Neuronal stem cell (in vitro differentiated cells): ENCODE data around the gene PIEZO1.
A peak's percentile ranks its signal among the peaks of the same experiment; 100 is the strongest.

Source experiments
- DNase-seq: peaks from one replicate; pipeline ENCODE4 v3.0.0-alpha.2; 2013; ENCODE audit warnings: low spot score
- H2AFZ ChIP-seq: one replicate; pipeline ENCODE4 v1.6.1; 2013; ENCODE audit warnings: mild to moderate bottlenecking, low read length, inconsistent platforms
- H2AK5ac ChIP-seq: 2 replicates; pipeline ENCODE4 v1.6.1; 2013; ENCODE audit warnings: low read depth, mild to moderate bottlenecking, inconsistent platforms, low read length, moderate library complexity, mixed read lengths
- H2BK120ac ChIP-seq: 2 replicates; pipeline ENCODE4 v1.6.1; 2013; ENCODE audit warnings: low read depth, mild to moderate bottlenecking, inconsistent platforms, low read length, moderate library complexity, mixed read lengths
- H2BK12ac ChIP-seq: one replicate; pipeline ENCODE4 v1.6.1; 2013; ENCODE audit warnings: low read length, inconsistent platforms
- H2BK15ac ChIP-seq: 2 replicates; pipeline ENCODE4 v1.6.1; 2013; ENCODE audit warnings: mild to moderate bottlenecking, low read length, inconsistent platforms, mixed read lengths
- H2BK5ac ChIP-seq: one replicate; pipeline ENCODE4 v1.6.1; 2013; ENCODE audit warnings: inconsistent platforms, mild to moderate bottlenecking, low read length, moderate library complexity
- H3K14ac ChIP-seq: one replicate; pipeline ENCODE4 v1.6.1; 2013; ENCODE audit warnings: low read length, inconsistent platforms
- H3K18ac ChIP-seq: 2 replicates; pipeline ENCODE4 v1.6.1; 2013; ENCODE audit warnings: low read length, inconsistent platforms
- H3K23ac ChIP-seq: 2 replicates; pipeline ENCODE4 v1.6.1; 2013; ENCODE audit warnings: low read depth, mild to moderate bottlenecking, mixed read lengths, low read length, inconsistent platforms; ENCODE audit not compliant: poor library complexity
- H3K27ac ChIP-seq: replicated peaks from 3 replicates; pipeline ENCODE4 v1.5.1; 2013; ENCODE audit warnings: low read length, inconsistent platforms
- H3K27me3 ChIP-seq, 3 experiments: 2 replicates each; pipeline ENCODE4 v1.6.1; 2013; ENCODE audit warnings: low read length in 3 of 3, mild to moderate bottlenecking in 2 of 3, inconsistent platforms in 1 of 3, low read depth in 1 of 3, mixed read lengths in 1 of 3, moderate library complexity in 1 of 3; ENCODE audit not compliant: control insufficient read depth in 3 of 3, insufficient read depth in 3 of 3
- H3K36me3 ChIP-seq, 2 donors: replicated peaks in 1 of 2; 2 replicates each; pipeline ENCODE4 v1.6.1; 2013; ENCODE audit warnings: low read length in 2 of 2; ENCODE audit not compliant: control insufficient read depth in 2 of 2, insufficient read depth in 2 of 2
- H3K4ac ChIP-seq: 2 replicates; pipeline ENCODE4 v1.6.1; 2013; ENCODE audit warnings: inconsistent platforms, mild to moderate bottlenecking, low read length, moderate library complexity
- H3K4me1 ChIP-seq, 2 donors: 1 replicate in 1 of 2; 2 replicates in 1 of 2; pipeline ENCODE4 v1.6.1; 2013; ENCODE audit warnings: low read length in 2 of 2, low read depth in 1 of 2; ENCODE audit not compliant: control insufficient read depth in 2 of 2, insufficient read depth in 1 of 2
- H3K4me2 ChIP-seq: one replicate; pipeline ENCODE4 v1.6.1; 2013; ENCODE audit warnings: mild to moderate bottlenecking, low read length, inconsistent platforms; ENCODE audit not compliant: insufficient read depth, poor library complexity, severe bottlenecking
- H3K4me3 ChIP-seq, 2 donors: 2 replicates each; pipeline ENCODE4 v1.5.1; 2013; ENCODE audit warnings: low read length in 2 of 2, mild to moderate bottlenecking in 2 of 2, inconsistent platforms in 1 of 2, moderate library complexity in 1 of 2
- H3K79me1 ChIP-seq: one replicate; pipeline ENCODE4 v1.6.1; 2013; ENCODE audit warnings: low read depth, mild to moderate bottlenecking, inconsistent platforms, low read length, moderate library complexity
- H3K9ac ChIP-seq: one replicate; pipeline ENCODE4 v1.6.1; 2013; ENCODE audit warnings: mild to moderate bottlenecking, low read depth, low read length, inconsistent platforms; ENCODE audit not compliant: poor library complexity
- H3K9me3 ChIP-seq, 2 donors: replicated peaks in 1 of 2; 2 replicates each; pipeline versions ENCODE3 to v1.6.1; 2013; ENCODE audit warnings: low read length in 2 of 2, mild to moderate bottlenecking in 2 of 2, inconsistent platforms in 1 of 2, low read depth in 1 of 2, mixed read lengths in 1 of 2, moderate library complexity in 1 of 2; ENCODE audit not compliant: control insufficient read depth in 2 of 2, insufficient read depth in 1 of 2
- H4K8ac ChIP-seq: one replicate; pipeline ENCODE4 v1.6.1; 2013; ENCODE audit warnings: low read depth, mild to moderate bottlenecking, inconsistent platforms, low read length, moderate library complexity
- H4K91ac ChIP-seq: one replicate; pipeline ENCODE4 v1.6.1; 2013; ENCODE audit warnings: low read length, low read depth, mild to moderate bottlenecking, inconsistent platforms; ENCODE audit not compliant: poor library complexity
- WGBS, 2 donors: extraction: QIAGEN DNeasy Blood & Tissue Kit; methylation state at CpG; one replicate each; pipeline ENCODE4 v1.1.7; 2013; ENCODE audit warnings: missing lambda C conversion rate in 2 of 2, mixed read lengths in 1 of 2; ENCODE audit not compliant: insufficient read length in 2 of 2, insufficient replicate concordance in 1 of 2; ENCODE audit errors: extremely low coverage in 2 of 2; 5-methylcytosine and 5-hydroxymethylcytosine counted together

PIEZO1 gene

GRCh38 chr16:88800277-88800592 is 15.2 kb upstream of the PIEZO1 start:
- no peak for DNase-seq
- H3K4me1 ChIP-seq, result peaks cover 6 to 11% of the 10 kb centered on the region in 2 donors
- H2AK5ac ChIP-seq, result no peak overlapping the region
- H3K36me3 ChIP-seq, result peaks cover 6 to 9% of the 10 kb centered on the region in 2 donors
- no peak overlapping the region for H2BK5ac ChIP-seq
- WGBS, 2 donors, result no CpG with 5 or more reads among the region's 6 CpGs
- no peak overlapping the region for H3K4me3 ChIP-seq
- H4K91ac ChIP-seq, result no peak overlapping the region
- H3K27me3 ChIP-seq, result no peaks in the 10 kb centered on the region
- H2AFZ ChIP-seq, result no peak overlapping the region
- no peak overlapping the region for H3K4me2 ChIP-seq
- peaks cover 13% of the 10 kb centered on the region for H3K79me1 ChIP-seq
- no peak overlapping the region for H3K9ac ChIP-seq
- no peak overlapping the region for H3K14ac ChIP-seq
- H3K4ac ChIP-seq, result no peak overlapping the region
- no peak overlapping the region for H2BK12ac ChIP-seq
- no peak overlapping the region for H3K27ac ChIP-seq
- no peak overlapping the region for H3K23ac ChIP-seq
- no peak overlapping the region for H2BK120ac ChIP-seq
- no peak overlapping the region for H3K18ac ChIP-seq
- no peak overlapping the region for H2BK15ac ChIP-seq
- peaks cover 2% of the 10 kb centered on the region in 2 donors for H3K9me3 ChIP-seq
- no peak overlapping the region for H4K8ac ChIP-seq

DNA sequence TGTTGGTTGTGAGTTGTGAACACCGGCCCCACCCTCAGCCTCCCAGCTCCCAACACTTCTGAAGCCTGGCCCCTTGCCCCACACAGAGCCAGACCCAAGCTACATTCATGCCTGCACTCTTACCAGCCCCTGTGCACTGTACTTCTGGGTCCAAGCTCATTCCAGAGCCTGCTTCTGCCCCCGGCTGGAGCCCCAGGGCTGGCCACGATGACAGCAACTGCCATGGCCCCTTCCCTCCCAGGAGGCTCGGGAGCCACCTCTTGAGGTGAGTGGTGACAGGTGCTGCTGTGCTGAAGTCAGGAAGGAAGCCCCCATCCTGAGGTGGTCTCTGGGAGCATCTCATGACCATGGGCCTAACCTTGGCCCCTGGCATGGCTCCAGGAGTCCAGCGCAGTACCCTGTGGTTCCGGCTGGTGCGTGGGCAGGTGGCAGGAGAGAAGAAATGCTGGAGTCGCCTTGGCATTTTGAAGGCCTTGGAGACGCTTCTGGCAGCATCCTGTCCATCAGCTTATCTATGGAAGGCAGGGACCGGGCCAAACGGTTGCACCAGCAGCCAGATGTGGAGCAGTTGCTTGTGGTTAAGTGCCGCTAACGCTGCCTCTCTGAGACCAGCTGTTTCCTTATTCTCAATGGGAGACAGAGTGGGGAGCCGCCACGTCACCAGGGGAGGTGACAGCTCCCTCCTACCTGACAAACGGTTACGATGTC is 14.7 kb upstream of the PIEZO1 start:
- H3K4me2 ChIP-seq, result no peak overlapping the region
- H2AK5ac ChIP-seq, result peak overlapping the region; percentile 20
- H3K18ac ChIP-seq, result no peak overlapping the region
- peak overlapping the region; percentile 49 for H2BK15ac ChIP-seq
- H2BK5ac ChIP-seq, result peak overlapping the region; percentile 54
- peak overlapping the region; percentile 51 for H3K9ac ChIP-seq
- no peak overlapping the region for H3K14ac ChIP-seq
- peaks cover 2 to 3% of the 10 kb centered on the region in 2 donors for H3K36me3 ChIP-seq
- no peak overlapping the region for H4K8ac ChIP-seq
- H2AFZ ChIP-seq, result no peak overlapping the region
- no peak overlapping the region for H3K4me3 ChIP-seq
- peaks cover 2% of the 10 kb centered on the region in 2 donors for H3K9me3 ChIP-seq
- WGBS, 2 donors, result no CpG with 5 or more reads among the region's 17 CpGs
- H2BK120ac ChIP-seq, result no peak overlapping the region
- peaks cover 9% of the 10 kb centered on the region for H3K79me1 ChIP-seq
- H4K91ac ChIP-seq, result no peak overlapping the region
- H3K23ac ChIP-seq, result no peak overlapping the region
- H3K27me3 ChIP-seq, result no peaks in the 10 kb centered on the region
- H3K27ac ChIP-seq, result no peak overlapping the region
- no peak overlapping the region for H2BK12ac ChIP-seq
- no peak for DNase-seq
- H3K4me1 ChIP-seq, result peaks cover 2 to 7% of the 10 kb centered on the region in 2 donors
- H3K4ac ChIP-seq, result no peak overlapping the region

GRCh38 chr16:88798772-88799455 is 13.9 kb upstream of the PIEZO1 start:
- Histone ChIP-seq H2BK15ac (no peak overlapping the region), H3K9ac (no peak overlapping the region), H2BK5ac (peak overlapping the region; percentile 54), H3K4ac (no peak overlapping the region), H3K27ac (no peak overlapping the region), H3K36me3 (peaks cover 0 to 2% of the 10 kb centered on the region in 2 donors), H3K23ac (no peak overlapping the region), H2AK5ac (no peak overlapping the region), H4K8ac (no peak overlapping the region), H3K14ac (no peak overlapping the region), H3K18ac (no peak overlapping the region), H3K9me3 (peaks cover 2% of the 10 kb centered on the region in 2 donors), H4K91ac (no peak overlapping the region), H3K4me3 (no peak overlapping the region), H2BK12ac (no peak overlapping the region), H2BK120ac (no peak overlapping the region), H3K4me2 (no peak overlapping the region), H3K4me1 (no peaks in the 10 kb centered on the region), H3K27me3 (no peaks in the 10 kb centered on the region), H3K79me1 (peaks cover 2% of the 10 kb centered on the region), H2AFZ (no peak overlapping the region)
- DNase-seq, result no peak

DNA sequence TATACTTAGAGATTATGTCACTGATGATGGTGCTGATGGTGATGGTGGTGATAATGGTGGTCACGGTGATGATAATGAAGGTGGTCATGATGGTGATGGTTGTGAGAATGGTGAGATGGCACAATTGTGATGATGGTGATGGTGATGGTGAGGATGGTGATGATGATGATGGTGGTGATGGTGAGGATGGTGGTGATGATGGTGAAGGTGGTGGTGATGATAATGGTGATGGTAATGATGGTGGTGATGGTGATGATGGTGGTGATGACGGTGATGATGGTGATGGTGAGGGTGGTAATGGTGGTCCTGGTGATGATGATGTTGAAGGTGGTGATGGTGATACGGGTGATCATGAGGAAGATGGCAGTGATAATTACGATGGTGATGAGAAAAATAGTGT is 13.1 kb upstream of the PIEZO1 start:
- WGBS, 2 donors, result 100% methylated on average over 1 of the region's 4 CpGs; no CpG with 5 or more reads in 1 of the 2 donors
- Histone ChIP-seq H3K4me3 (peak overlapping the region in 1 of 2 donors; percentile 22), H3K18ac (no peak overlapping the region), H2BK12ac (no peak overlapping the region), H3K14ac (no peak overlapping the region), H3K27me3 (peaks cover 0 to 3% (median 0%) of the 10 kb centered on the region in 3 experiments), H3K23ac (no peak overlapping the region), H3K4me1 (peaks cover 0 to 1% of the 10 kb centered on the region in 2 donors), H2BK120ac (no peak overlapping the region), H3K36me3 (peaks cover 0 to 2% of the 10 kb centered on the region in 2 donors), H2AFZ (no peak overlapping the region), H3K9ac (no peak overlapping the region), H3K27ac (no peak overlapping the region), H3K9me3 (peaks cover 2% of the 10 kb centered on the region in 2 donors), H4K91ac (no peak overlapping the region), H2BK15ac (no peak overlapping the region), H2BK5ac (no peak overlapping the region), H3K79me1 (no peaks in the 10 kb centered on the region), H4K8ac (no peak overlapping the region), H3K4me2 (no peak overlapping the region), H3K4ac (no peak overlapping the region), H2AK5ac (no peak overlapping the region)
- no peak for DNase-seq
